Esophagus muscularis mucosa (tissue), 4 donors: ENCODE results near the gene PLA1A. TPM values are rescaled to one million over a fixed set of nuclear protein-coding genes. Genes with fewer than 3 reads are reported as not detected.

ENCODE experiments used
- DNase-seq: peaks from one replicate; pipeline ENCODE4 v3.0.0-alpha.2; 2017; ENCODE audit errors: extremely low spot score
- H3K27ac ChIP-seq, 4 donors: fragments of 200-600 bp; sonication (generic); replicated peaks in 1 of 4; 1 replicate in 3 of 4; 2 replicates in 1 of 4; pipeline ENCODE4 v1.5.1; 2016 to 2019; ENCODE audit warnings: mild to moderate bottlenecking in 1 of 4
- H3K27me3 ChIP-seq, 4 donors: fragments of 200-600 bp; sonication (generic); one replicate each; pipeline versions ENCODE4 v1.5.1 to v1.6.0; 2016 to 2019
- H3K36me3 ChIP-seq, 4 donors: fragments of 200-600 bp; sonication (generic); one replicate each; pipeline ENCODE4 v1.5.1; 2016 to 2019
- H3K4me1 ChIP-seq, 4 donors: fragments of 200-600 bp; sonication (generic); one replicate each; pipeline ENCODE4 v1.5.1; 2016 to 2019
- H3K4me3 ChIP-seq, 4 donors: fragments of 200-600 bp; sonication (generic); 1 replicate in 2 of 4; 2 replicates in 2 of 4; pipeline ENCODE4 v1.5.1; 2016 to 2019; ENCODE audit warnings: mild to moderate bottlenecking in 4 of 4, moderate library complexity in 1 of 4
- H3K9me3 ChIP-seq, 4 donors: fragments of 200-600 bp; sonication (generic); 1 replicate in 3 of 4; 2 replicates in 1 of 4; pipeline ENCODE4 v1.5.1; 2016 to 2019
- EP300 ChIP-seq: sonication (generic); formaldehyde crosslinking; IDR thresholded peaks from one replicate; pipeline ENCODE4 v1.6.1; 2017; ENCODE audit warnings: antibody characterized with exemption
- POLR2A ChIP-seq: fragments of 450-650 bp; IDR thresholded peaks from one replicate; pipeline ENCODE4 v1.6.1; 2017; ENCODE audit warnings: antibody characterized with exemption, moderate library complexity, mild to moderate bottlenecking, low read depth
- POLR2AphosphoS5 ChIP-seq, 2 donors: sonication (generic); formaldehyde crosslinking; IDR thresholded peaks; one replicate each; pipeline ENCODE4 v1.6.1; 2017; ENCODE audit warnings: antibody characterized with exemption in 2 of 2
- WGBS: methylation state at CpG from one replicate; pipeline ENCODE4 v1.1.5; 2018; 5-methylcytosine and 5-hydroxymethylcytosine counted together
- intact Hi-C: fragments of 100-400 bp; cut with DNase I; formaldehyde crosslinking; loops from one replicate; pipeline ENCODE4 v1.15.1; 2023
- total RNA-seq, 4 donors: library from RNA; depleted of rRNA; stranded (reverse); fragments of >200 nt; gene quantifications; one replicate each; pipeline versions ENCODE4 v1.1.0 to v1.2.1, GENCODE V29; 2016
- TF ChIP-seq, protein P1 (sequence below), 3 experiments: fragments of 200-600 bp in 2 of 3; fragments of 450-650 bp in 1 of 3; sonication (generic) in 2 of 3; IDR thresholded peaks; one replicate each; pipeline ENCODE4 v1.5.1; 2017 to 2019; ENCODE audit warnings: antibody characterized with exemption in 3 of 3, mild to moderate bottlenecking in 2 of 3, moderate library complexity in 1 of 3

The PLA1A gene
- total RNA-seq, 4 donors from 2014 or later: 1.5 to 2.9 (median 2.0) TPM

DNA sequence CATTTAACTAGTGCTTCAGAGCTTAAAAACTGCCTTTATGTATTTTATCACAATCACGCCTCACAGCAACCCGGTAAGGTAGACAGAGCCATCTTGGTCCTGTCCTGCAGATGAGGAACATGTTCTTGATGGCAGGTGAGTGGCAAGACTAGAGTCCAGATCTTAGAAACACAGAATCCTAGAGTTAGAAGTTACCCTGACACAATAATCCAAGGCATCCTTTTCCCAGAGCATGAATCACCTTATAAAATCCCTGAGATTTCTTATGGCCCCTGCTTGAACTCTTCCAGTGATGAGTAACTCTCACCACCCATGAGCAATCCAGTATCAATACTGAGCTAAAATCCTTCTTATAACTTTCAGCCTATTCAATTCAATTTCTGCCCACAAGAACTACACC is 45.8 kb downstream of the PLA1A start:
- Histone ChIP-seq H3K36me3 (peaks cover 14 to 71% (median 57%) of the 10 kb centered on the region in 4 donors), H3K9me3 (no peaks in the 10 kb centered on the region), H3K4me1 (peaks cover 22 to 46% (median 36%) of the 10 kb centered on the region in 4 donors), H3K27me3 (no peaks in the 10 kb centered on the region), H3K4me3 (no peak overlapping the region), H3K27ac (no peak overlapping the region)
- TF ChIP-seq EP300 (no peak), POLR2A (no peak), POLR2AphosphoS5 (IDR thresholded peaks at IDR 0.05) (no peak)
- TF ChIP-seq, protein P1, sequence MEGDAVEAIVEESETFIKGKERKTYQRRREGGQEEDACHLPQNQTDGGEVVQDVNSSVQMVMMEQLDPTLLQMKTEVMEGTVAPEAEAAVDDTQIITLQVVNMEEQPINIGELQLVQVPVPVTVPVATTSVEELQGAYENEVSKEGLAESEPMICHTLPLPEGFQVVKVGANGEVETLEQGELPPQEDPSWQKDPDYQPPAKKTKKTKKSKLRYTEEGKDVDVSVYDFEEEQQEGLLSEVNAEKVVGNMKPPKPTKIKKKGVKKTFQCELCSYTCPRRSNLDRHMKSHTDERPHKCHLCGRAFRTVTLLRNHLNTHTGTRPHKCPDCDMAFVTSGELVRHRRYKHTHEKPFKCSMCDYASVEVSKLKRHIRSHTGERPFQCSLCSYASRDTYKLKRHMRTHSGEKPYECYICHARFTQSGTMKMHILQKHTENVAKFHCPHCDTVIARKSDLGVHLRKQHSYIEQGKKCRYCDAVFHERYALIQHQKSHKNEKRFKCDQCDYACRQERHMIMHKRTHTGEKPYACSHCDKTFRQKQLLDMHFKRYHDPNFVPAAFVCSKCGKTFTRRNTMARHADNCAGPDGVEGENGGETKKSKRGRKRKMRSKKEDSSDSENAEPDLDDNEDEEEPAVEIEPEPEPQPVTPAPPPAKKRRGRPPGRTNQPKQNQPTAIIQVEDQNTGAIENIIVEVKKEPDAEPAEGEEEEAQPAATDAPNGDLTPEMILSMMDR (IDR thresholded peaks at IDR 0.05): no peak
- intact Hi-C loops: no loop called here
- no peak for DNase-seq
- WGBS: 85% methylated on average over 2 of the region's 2 CpGs

DNA sequence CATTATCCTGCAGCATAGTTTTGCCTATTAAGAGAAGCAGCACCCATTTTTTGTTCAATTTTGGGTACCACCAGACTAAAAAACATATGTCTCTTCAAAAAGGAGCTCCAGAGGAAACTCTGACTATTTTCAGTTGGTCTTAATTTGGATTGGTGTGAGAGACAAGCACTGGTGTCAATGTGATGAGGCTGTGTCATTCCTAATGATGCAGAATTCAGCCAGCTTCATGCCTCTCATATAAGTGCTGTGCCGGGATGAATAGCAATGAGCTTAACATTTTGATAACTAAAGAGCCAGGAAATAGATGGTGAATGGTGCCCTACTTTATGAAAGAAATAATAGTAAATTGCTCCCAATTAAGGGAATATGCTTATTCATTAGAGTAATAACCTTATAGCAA is 46.8 kb downstream of the PLA1A start:
- no peak for DNase-seq
- WGBS: 90% methylated on average over 1 of the region's 1 CpG
- peaks cover 17 to 78% (median 61%) of the 10 kb centered on the region in 4 donors for H3K36me3 ChIP-seq
- TF ChIP-seq POLR2A (no peak), POLR2AphosphoS5 (IDR thresholded peaks at IDR 0.05) (no peak), EP300 (no peak)
- TF ChIP-seq, protein P1 (IDR thresholded peaks at IDR 0.05): no peak
- no peaks in the 10 kb centered on the region for H3K27me3 ChIP-seq
- peaks cover 23 to 48% (median 38%) of the 10 kb centered on the region in 4 donors for H3K4me1 ChIP-seq
- no peak overlapping the region for H3K4me3 ChIP-seq
- intact Hi-C loops: no loop called here
- no peaks in the 10 kb centered on the region for H3K9me3 ChIP-seq
- no peak overlapping the region for H3K27ac ChIP-seq

DNA sequence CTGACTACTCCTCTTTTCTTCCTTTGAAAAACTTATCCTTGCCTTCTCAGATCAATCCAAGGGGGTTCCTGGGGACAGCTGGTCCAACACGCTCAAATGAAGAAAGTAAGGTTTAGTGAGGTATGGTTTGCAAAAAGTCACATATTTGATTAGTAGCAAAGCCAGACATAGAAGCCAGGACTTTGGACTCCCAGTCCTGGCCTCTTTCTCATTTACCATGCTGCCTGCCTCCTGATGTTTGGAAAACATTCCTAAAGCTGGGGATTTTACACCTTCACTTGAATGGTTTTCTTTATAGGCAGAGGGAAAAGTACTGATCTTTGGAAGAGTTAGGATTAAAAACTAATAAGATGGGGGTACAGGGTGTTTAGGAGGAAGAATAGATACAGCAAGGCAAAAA is 48.1 kb downstream of the PLA1A start:
- H3K9me3 ChIP-seq: no peaks in the 10 kb centered on the region
- peak overlapping the region; percentile 43 to 78 (median 51) for H3K27ac ChIP-seq
- H3K27me3 ChIP-seq: no peaks in the 10 kb centered on the region
- H3K36me3 ChIP-seq: peaks cover 17 to 74% (median 60%) of the 10 kb centered on the region in 4 donors
- intact Hi-C loops: no loop called here
- no peak overlapping the region for H3K4me3 ChIP-seq
- no peak for DNase-seq
- TF ChIP-seq EP300 (no peak), POLR2A (no peak), POLR2AphosphoS5 (IDR thresholded peaks at IDR 0.05) (no peak)
- TF ChIP-seq, protein P1 (IDR thresholded peaks at IDR 0.05): no peak
- WGBS: 92% methylated on average over 1 of the region's 1 CpG
- H3K4me1 ChIP-seq: peaks cover 36 to 60% (median 51%) of the 10 kb centered on the region in 4 donors

DNA sequence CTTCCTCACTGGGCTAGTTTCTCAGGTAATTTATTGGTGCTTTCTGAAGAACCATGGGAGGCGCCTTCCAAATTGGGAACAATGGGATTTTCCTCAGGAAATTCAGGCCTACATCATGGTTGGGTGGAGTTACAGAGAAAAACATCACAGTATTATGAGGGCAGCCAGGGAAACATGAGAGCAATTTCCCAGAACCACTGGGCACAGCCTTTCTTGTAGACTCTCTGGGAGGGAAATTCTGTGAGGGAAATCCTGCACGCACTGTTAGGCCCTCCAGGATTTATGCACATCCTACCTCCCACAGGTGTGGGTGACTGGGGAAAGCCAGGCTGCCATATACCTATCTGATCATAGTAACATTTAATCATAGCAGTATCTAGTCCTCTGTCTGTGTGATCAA is 49.5 kb downstream of the PLA1A start:
- H3K36me3 ChIP-seq: peaks cover 12 to 61% (median 48%) of the 10 kb centered on the region in 4 donors
- H3K27ac ChIP-seq: peak overlapping the region; percentile 49 to 78 (median 74)
- H3K4me1 ChIP-seq: peaks cover 38 to 71% (median 56%) of the 10 kb centered on the region in 4 donors
- no peak for DNase-seq
- TF ChIP-seq EP300 (no peak), POLR2A (no peak), POLR2AphosphoS5 (IDR thresholded peaks at IDR 0.05) (peak; percentile 42 to 55)
- TF ChIP-seq, protein P1 (IDR thresholded peaks at IDR 0.05): no peak
- no peaks in the 10 kb centered on the region for H3K27me3 ChIP-seq
- no peaks in the 10 kb centered on the region for H3K9me3 ChIP-seq
- intact Hi-C loops: no loop called here
- no peak overlapping the region for H3K4me3 ChIP-seq
- WGBS: 97% methylated on average over 2 of the region's 2 CpGs
